OCI-LY1 (cell line): ENCODE results near the gene SLC26A4.

Experiments used
- H2AFZ ChIP-seq: fragments of 200-600 bp; sonication (generic), shearing (Covaris generic); 2 replicates; pipeline ENCODE4 v1.6.0; 2014; ENCODE audit warnings: antibody characterized with exemption, mild to moderate bottlenecking, low read length
- H3F3A ChIP-seq: fragments of 200-600 bp; sonication (generic), shearing (Covaris generic); 2 replicates; pipeline ENCODE4 v1.6.0; 2014; ENCODE audit warnings: mild to moderate bottlenecking, antibody characterized with exemption, low read length, moderate library complexity; ENCODE audit not compliant: insufficient read depth
- H3K27ac ChIP-seq: fragments of 200-600 bp; sonication (generic); 2 replicates; pipeline ENCODE4 v1.5.1; 2014; ENCODE audit warnings: low read length, mixed run types, mild to moderate bottlenecking, low read depth; ENCODE audit not compliant: poor library complexity, severe bottlenecking
- H3K27me3 ChIP-seq: fragments of 200-600 bp; sonication (generic); 2 replicates; pipeline ENCODE4 v1.6.0; 2014; ENCODE audit warnings: antibody characterized with exemption, mild to moderate bottlenecking, low read length, moderate library complexity; ENCODE audit not compliant: insufficient read depth
- H3K36me3 ChIP-seq: fragments of 200-600 bp; sonication (generic); 2 replicates; pipeline ENCODE4 v1.6.1; 2014; ENCODE audit warnings: mild to moderate bottlenecking, antibody characterized with exemption, low read length, moderate library complexity, mixed read lengths; ENCODE audit not compliant: insufficient read depth
- H3K4me1 ChIP-seq: fragments of 200-600 bp; sonication (generic); 2 replicates; pipeline ENCODE4 v1.5.1; 2014; ENCODE audit warnings: mild to moderate bottlenecking, low read length, moderate library complexity; ENCODE audit not compliant: insufficient read depth, severe bottlenecking
- H3K4me2 ChIP-seq: fragments of 200-600 bp; sonication (generic), shearing (Covaris generic); 2 replicates; pipeline ENCODE4 v1.6.1; 2014; ENCODE audit warnings: low read length
- H3K4me3 ChIP-seq: fragments of 200-600 bp; sonication (generic); 2 replicates; pipeline ENCODE4 v1.5.1; 2014; ENCODE audit warnings: low read length, low read depth, mild to moderate bottlenecking, mixed read lengths; ENCODE audit not compliant: poor library complexity, severe bottlenecking
- H3K79me2 ChIP-seq: fragments of 200-600 bp; shearing (Covaris generic); 2 replicates; pipeline ENCODE4 v1.6.1; 2016; ENCODE audit warnings: mixed run types, low read length, mixed read lengths; ENCODE audit not compliant: insufficient read depth
- H3K9ac ChIP-seq: fragments of 200-600 bp; sonication (generic), shearing (Covaris generic); 2 replicates; pipeline ENCODE4 v1.6.1; 2014; ENCODE audit warnings: mild to moderate bottlenecking, low read length, mixed read lengths
- H3K9me2 ChIP-seq: fragments of 200-600 bp; sonication (generic), shearing (Covaris generic); 2 replicates; pipeline ENCODE4 v1.6.1; 2014; ENCODE audit warnings: low read depth, mild to moderate bottlenecking, low read length, mixed read lengths
- H3K9me3 ChIP-seq: fragments of 200-600 bp; shearing (Covaris generic); 2 replicates; pipeline ENCODE4 v1.6.1; 2014; ENCODE audit warnings: low read length, mixed read lengths
- H4K20me1 ChIP-seq: fragments of 200-600 bp; sonication (generic), shearing (Covaris generic); 2 replicates; pipeline ENCODE4 v1.6.0; 2016; ENCODE audit warnings: mild to moderate bottlenecking, low read length; ENCODE audit not compliant: insufficient read depth
- EZH2 ChIP-seq: fragments of 200-600 bp; sonication (generic), shearing (Covaris generic); IDR thresholded peaks from 2 replicates; pipeline ENCODE4 v1.8.0; 2017; ENCODE audit warnings: borderline replicate concordance, mixed run types, mild to moderate bottlenecking, antibody characterized with exemption, low read length, moderate library complexity, mixed read lengths
- TF ChIP-seq, protein P1 (sequence below): fragments of 200-600 bp; sonication (generic), shearing (Covaris generic); IDR thresholded peaks from 2 replicates; pipeline ENCODE4 v1.5.1; 2017; ENCODE audit warnings: mild to moderate bottlenecking, antibody characterized with exemption, low read length, moderate library complexity, mixed read lengths

SLC26A4 gene

DNA sequence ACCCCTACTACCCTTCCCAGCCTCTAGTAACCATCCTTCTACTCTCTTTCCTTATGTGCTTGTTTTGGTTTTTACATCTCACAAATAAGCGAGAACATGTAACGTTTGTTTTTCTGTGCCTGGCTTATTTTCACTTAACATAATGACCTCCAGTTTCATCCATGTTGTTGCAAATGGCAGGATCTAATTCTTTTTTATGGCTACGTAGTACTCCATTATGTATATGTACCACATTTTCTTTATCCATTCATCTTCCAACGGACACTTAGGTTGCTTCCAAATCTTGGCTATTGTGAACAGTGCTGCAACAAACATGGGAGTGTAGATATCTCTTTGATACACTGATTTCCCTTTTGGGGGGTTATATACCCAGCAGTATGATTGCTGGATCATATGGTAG is 33.6 kb upstream of the SLC26A4 start:
- no peak overlapping the region for H3K4me2 ChIP-seq
- no peaks in the 10 kb centered on the region for H3K27me3 ChIP-seq
- H4K20me1 ChIP-seq, result no peaks in the 10 kb centered on the region
- no peaks in the 10 kb centered on the region for H3K4me1 ChIP-seq
- H2AFZ ChIP-seq, result no peak overlapping the region
- no peak overlapping the region for H3K9ac ChIP-seq
- no peak overlapping the region for H3K27ac ChIP-seq
- no peaks in the 10 kb centered on the region for H3K9me3 ChIP-seq
- no peaks in the 10 kb centered on the region for H3F3A ChIP-seq
- H3K36me3 ChIP-seq, result no peaks in the 10 kb centered on the region; the same call in 1 of the 2 replicates
- H3K4me3 ChIP-seq, result no peak overlapping the region
- TF ChIP-seq, protein P1, sequence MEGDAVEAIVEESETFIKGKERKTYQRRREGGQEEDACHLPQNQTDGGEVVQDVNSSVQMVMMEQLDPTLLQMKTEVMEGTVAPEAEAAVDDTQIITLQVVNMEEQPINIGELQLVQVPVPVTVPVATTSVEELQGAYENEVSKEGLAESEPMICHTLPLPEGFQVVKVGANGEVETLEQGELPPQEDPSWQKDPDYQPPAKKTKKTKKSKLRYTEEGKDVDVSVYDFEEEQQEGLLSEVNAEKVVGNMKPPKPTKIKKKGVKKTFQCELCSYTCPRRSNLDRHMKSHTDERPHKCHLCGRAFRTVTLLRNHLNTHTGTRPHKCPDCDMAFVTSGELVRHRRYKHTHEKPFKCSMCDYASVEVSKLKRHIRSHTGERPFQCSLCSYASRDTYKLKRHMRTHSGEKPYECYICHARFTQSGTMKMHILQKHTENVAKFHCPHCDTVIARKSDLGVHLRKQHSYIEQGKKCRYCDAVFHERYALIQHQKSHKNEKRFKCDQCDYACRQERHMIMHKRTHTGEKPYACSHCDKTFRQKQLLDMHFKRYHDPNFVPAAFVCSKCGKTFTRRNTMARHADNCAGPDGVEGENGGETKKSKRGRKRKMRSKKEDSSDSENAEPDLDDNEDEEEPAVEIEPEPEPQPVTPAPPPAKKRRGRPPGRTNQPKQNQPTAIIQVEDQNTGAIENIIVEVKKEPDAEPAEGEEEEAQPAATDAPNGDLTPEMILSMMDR, result no peak
- no peak for TF ChIP-seq EZH2
- H3K79me2 ChIP-seq, result no peaks in the 10 kb centered on the region
- no peaks in the 10 kb centered on the region for H3K9me2 ChIP-seq

DNA sequence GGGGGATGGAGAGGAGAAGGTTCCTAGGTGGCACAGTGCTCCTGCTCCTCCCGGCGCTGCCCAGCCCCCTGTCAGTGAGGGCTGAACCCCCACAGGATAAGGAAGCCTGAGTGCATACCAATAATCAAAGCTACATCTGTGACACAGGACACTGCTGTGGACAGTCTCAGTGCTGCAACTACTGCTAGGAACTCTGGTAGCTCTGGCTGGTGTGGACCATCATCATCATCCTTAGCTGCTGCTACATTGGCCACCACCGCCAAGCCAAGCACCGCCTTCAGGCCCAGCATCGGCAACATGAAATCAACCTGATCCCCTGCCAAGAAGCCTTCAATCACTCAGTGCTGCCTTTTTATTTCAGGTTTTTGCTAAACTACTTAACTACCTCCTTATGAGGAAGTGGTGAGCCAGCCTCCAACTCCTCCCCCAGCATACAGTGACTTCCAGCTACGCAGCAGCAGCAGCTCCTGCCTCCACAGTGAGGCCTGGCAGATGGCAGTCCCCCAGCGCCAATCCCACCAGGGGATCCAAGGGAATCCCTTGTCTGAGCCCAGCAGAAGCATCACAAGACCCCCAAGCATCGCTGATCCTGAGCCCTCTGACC is 32.1 kb upstream of the SLC26A4 start:
- Histone ChIP-seq H3F3A (no peaks in the 10 kb centered on the region), H3K27me3 (no peaks in the 10 kb centered on the region), H3K27ac (no peak overlapping the region), H3K9me2 (no peaks in the 10 kb centered on the region), H3K9ac (no peak overlapping the region), H3K4me2 (no peak overlapping the region), H3K9me3 (no peaks in the 10 kb centered on the region), H3K36me3 (no peaks in the 10 kb centered on the region), H3K79me2 (no peaks in the 10 kb centered on the region), H4K20me1 (no peaks in the 10 kb centered on the region), H3K4me1 (peaks cover under 1% of the 10 kb centered on the region), H2AFZ (no peak overlapping the region), H3K4me3 (no peak overlapping the region)
- no peak for TF ChIP-seq EZH2
- TF ChIP-seq, protein P1, result no peak

DNA sequence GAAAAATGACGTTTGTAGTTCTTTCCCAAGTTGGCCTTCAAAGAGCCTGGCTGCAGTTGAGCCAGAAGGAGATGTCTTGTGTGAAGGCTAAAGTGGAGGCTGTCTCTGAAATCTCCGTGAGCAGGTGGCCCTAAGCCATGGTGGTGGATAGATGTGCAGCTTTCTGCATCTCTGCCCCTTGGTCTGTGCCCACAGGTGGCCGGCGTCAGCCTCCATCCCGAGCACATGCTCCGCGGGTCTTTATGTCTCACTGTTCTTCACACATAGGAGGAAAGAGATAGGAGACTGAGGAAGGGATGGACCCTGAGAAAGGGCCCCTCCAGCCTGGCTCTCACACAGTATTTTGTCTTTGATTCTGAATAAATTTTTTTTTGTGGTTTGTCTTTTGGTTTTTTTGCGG is 30.3 kb upstream of the SLC26A4 start:
- no peaks in the 10 kb centered on the region for H3K27me3 ChIP-seq
- no peak for TF ChIP-seq EZH2
- TF ChIP-seq, protein P1, result no peak
- no peaks in the 10 kb centered on the region for H3F3A ChIP-seq
- no peaks in the 10 kb centered on the region for H4K20me1 ChIP-seq
- no peak overlapping the region for H3K4me3 ChIP-seq
- H3K9me3 ChIP-seq, result no peaks in the 10 kb centered on the region
- H2AFZ ChIP-seq, result no peak overlapping the region
- no peaks in the 10 kb centered on the region for H3K36me3 ChIP-seq
- no peaks in the 10 kb centered on the region for H3K9me2 ChIP-seq
- H3K4me2 ChIP-seq, result no peak overlapping the region
- no peak overlapping the region for H3K27ac ChIP-seq
- no peaks in the 10 kb centered on the region for H3K79me2 ChIP-seq
- H3K9ac ChIP-seq, result no peak overlapping the region
- peaks cover 5% of the 10 kb centered on the region for H3K4me1 ChIP-seq
